Neural progenitor cell (in vitro differentiated cells): ENCODE measurements around the gene TNFAIP6. TPM values are rescaled to one million over a fixed set of nuclear protein-coding genes. Genes with fewer than 3 reads are reported as not detected.

Experiments used
- DNase-seq: peaks from one replicate; pipeline ENCODE4 v3.0.0-alpha.2; 2016; ENCODE audit warnings: low spot score
- H2AFZ ChIP-seq: fragments of 200-600 bp; sonication (generic); replicated peaks from 2 replicates; pipeline ENCODE4 v1.6.1; 2016; ENCODE audit warnings: antibody characterized with exemption
- H3F3A ChIP-seq: fragments of 200-600 bp; sonication (generic); 2 replicates; pipeline ENCODE4 v1.6.1; 2016; ENCODE audit warnings: antibody characterized with exemption, low read depth
- H3K27ac ChIP-seq: fragments of 200-600 bp; sonication (generic); 2 replicates; pipeline ENCODE4 v1.5.1; 2016; ENCODE audit warnings: mild to moderate bottlenecking
- H3K27me3 ChIP-seq: fragments of 200-600 bp; sonication (generic); 2 replicates; pipeline ENCODE4 v1.6.1; 2016; ENCODE audit warnings: mild to moderate bottlenecking, moderate library complexity
- H3K36me3 ChIP-seq: fragments of 200-600 bp; sonication (generic); 2 replicates; pipeline ENCODE4 v1.5.1; 2016
- H3K4me1 ChIP-seq: fragments of 200-600 bp; sonication (generic); 2 replicates; pipeline ENCODE4 v1.6.1; 2016; ENCODE audit warnings: mixed run types
- H3K4me2 ChIP-seq: fragments of 200-600 bp; sonication (generic); 2 replicates; pipeline ENCODE4 v1.6.1; 2016
- H3K4me3 ChIP-seq: fragments of 200-600 bp; sonication (generic); 2 replicates; pipeline ENCODE4 v1.5.1; 2016
- H3K79me2 ChIP-seq: fragments of 200-600 bp; sonication (generic); 2 replicates; pipeline ENCODE4 v1.6.1; 2016; ENCODE audit warnings: low read depth
- H3K9ac ChIP-seq: fragments of 200-600 bp; sonication (generic); 2 replicates; pipeline ENCODE4 v1.6.1; 2016
- H3K9me3 ChIP-seq: fragments of 200-600 bp; sonication (generic); 2 replicates; pipeline ENCODE4 v1.5.1; 2016; ENCODE audit warnings: low read depth
- H4K20me1 ChIP-seq: fragments of 200-600 bp; sonication (generic); 2 replicates; pipeline ENCODE4 v1.6.1; 2016; ENCODE audit warnings: low read depth
- H3K27ac Mint-ChIP-seq: 3 replicates; pipeline ENCODE4 v1.8.0; 2021; ENCODE audit warnings: mixed read lengths
- H3K27me3 Mint-ChIP-seq: 2 replicates; pipeline ENCODE4 v1.8.0; 2022; ENCODE audit warnings: low read depth, mild to moderate bottlenecking, inconsistent platforms, moderate library complexity, mixed read lengths; ENCODE audit not compliant: insufficient read depth
- H3K36me3 Mint-ChIP-seq: 3 replicates; pipeline ENCODE4 v1.8.0; 2021; ENCODE audit warnings: mixed read lengths
- H3K4me1 Mint-ChIP-seq: 3 replicates; pipeline ENCODE4 v1.8.0; 2021; ENCODE audit warnings: mixed read lengths
- H3K4me3 Mint-ChIP-seq: 3 replicates; pipeline ENCODE4 v1.8.0; 2021; ENCODE audit warnings: mild to moderate bottlenecking, moderate library complexity, mixed read lengths
- H3K9me3 Mint-ChIP-seq: 3 replicates; pipeline ENCODE4 v1.8.0; 2020; ENCODE audit warnings: mixed read lengths
- EZH2 ChIP-seq: fragments of 200-600 bp; sonication (generic); IDR thresholded peaks from 2 replicates; pipeline ENCODE4 v1.6.1; 2017; ENCODE audit warnings: antibody characterized with exemption, mild to moderate bottlenecking, moderate library complexity
- EZH2phosphoT487 ChIP-seq: fragments of 200-600 bp; sonication (generic); IDR thresholded peaks from 2 replicates; pipeline ENCODE4 v1.6.1; 2017; ENCODE audit warnings: antibody characterized with exemption
- total RNA-seq: library from RNA; depleted of rRNA; stranded (reverse); fragments of >200 nt; gene quantifications from 2 replicates; pipeline ENCODE4 v1.2.3, GENCODE V29; 2015; ENCODE audit warnings: low replicate concordance
- TF ChIP-seq, protein P1 (sequence below): fragments of 200-600 bp; sonication (generic); IDR thresholded peaks from 2 replicates; pipeline ENCODE4 v1.5.1; 2017; ENCODE audit warnings: antibody characterized with exemption, mild to moderate bottlenecking

TNFAIP6 gene
- total RNA-seq, 1 donor from 2014 or later, result 0.22 TPM

GRCh38 chr2:151379169-151379568 lies 21.8 kb downstream of the TNFAIP6 start:
- Histone ChIP-seq H3K4me3 (no peak overlapping the region), H3K9ac (no peak overlapping the region), H4K20me1 (no peaks in the 10 kb centered on the region), H3K79me2 (no peaks in the 10 kb centered on the region), H3K4me1 (no peaks in the 10 kb centered on the region), H3K9me3 (no peaks in the 10 kb centered on the region), H3K36me3 (no peaks in the 10 kb centered on the region), H3F3A (no peaks in the 10 kb centered on the region), H3K27me3 (no peaks in the 10 kb centered on the region), H3K27ac (no peak overlapping the region), H2AFZ (no peak overlapping the region), H3K4me2 (no peak overlapping the region)
- Mint-ChIP-seq H3K4me3 (no peak overlapping the region), H3K27ac (no peak overlapping the region), H3K27me3 (peaks cover 2% of the 10 kb centered on the region), H3K36me3 (no peaks in the 10 kb centered on the region), H3K4me1 (peaks cover 3% of the 10 kb centered on the region), H3K9me3 (no peaks in the 10 kb centered on the region)
- no peak for TF ChIP-seq EZH2phosphoT487
- TF ChIP-seq EZH2, result no peak
- TF ChIP-seq, protein P1, sequence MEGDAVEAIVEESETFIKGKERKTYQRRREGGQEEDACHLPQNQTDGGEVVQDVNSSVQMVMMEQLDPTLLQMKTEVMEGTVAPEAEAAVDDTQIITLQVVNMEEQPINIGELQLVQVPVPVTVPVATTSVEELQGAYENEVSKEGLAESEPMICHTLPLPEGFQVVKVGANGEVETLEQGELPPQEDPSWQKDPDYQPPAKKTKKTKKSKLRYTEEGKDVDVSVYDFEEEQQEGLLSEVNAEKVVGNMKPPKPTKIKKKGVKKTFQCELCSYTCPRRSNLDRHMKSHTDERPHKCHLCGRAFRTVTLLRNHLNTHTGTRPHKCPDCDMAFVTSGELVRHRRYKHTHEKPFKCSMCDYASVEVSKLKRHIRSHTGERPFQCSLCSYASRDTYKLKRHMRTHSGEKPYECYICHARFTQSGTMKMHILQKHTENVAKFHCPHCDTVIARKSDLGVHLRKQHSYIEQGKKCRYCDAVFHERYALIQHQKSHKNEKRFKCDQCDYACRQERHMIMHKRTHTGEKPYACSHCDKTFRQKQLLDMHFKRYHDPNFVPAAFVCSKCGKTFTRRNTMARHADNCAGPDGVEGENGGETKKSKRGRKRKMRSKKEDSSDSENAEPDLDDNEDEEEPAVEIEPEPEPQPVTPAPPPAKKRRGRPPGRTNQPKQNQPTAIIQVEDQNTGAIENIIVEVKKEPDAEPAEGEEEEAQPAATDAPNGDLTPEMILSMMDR, result no peak
- DNase-seq, result no peak

GRCh38 chr2:151380580-151381235 lies 23.3 kb downstream of the TNFAIP6 start:
- no peak overlapping the region for H3K9ac ChIP-seq
- no peaks in the 10 kb centered on the region for H3K4me1 ChIP-seq
- no peak overlapping the region for H3K4me3 ChIP-seq
- Mint-ChIP-seq H3K9me3 (no peaks in the 10 kb centered on the region), H3K27ac (no peak overlapping the region), H3K4me3 (no peak overlapping the region), H3K27me3 (peaks cover 7% of the 10 kb centered on the region), H3K36me3 (no peaks in the 10 kb centered on the region), H3K4me1 (no peaks in the 10 kb centered on the region)
- no peaks in the 10 kb centered on the region for H3K79me2 ChIP-seq
- H3K36me3 ChIP-seq, result no peaks in the 10 kb centered on the region
- DNase-seq, result no peak
- no peak overlapping the region for H3K4me2 ChIP-seq
- no peak overlapping the region for H3K27ac ChIP-seq
- no peaks in the 10 kb centered on the region for H4K20me1 ChIP-seq
- no peak for TF ChIP-seq EZH2
- H3K27me3 ChIP-seq, result no peaks in the 10 kb centered on the region
- no peak overlapping the region for H2AFZ ChIP-seq
- H3F3A ChIP-seq, result no peaks in the 10 kb centered on the region
- no peaks in the 10 kb centered on the region for H3K9me3 ChIP-seq

DNA sequence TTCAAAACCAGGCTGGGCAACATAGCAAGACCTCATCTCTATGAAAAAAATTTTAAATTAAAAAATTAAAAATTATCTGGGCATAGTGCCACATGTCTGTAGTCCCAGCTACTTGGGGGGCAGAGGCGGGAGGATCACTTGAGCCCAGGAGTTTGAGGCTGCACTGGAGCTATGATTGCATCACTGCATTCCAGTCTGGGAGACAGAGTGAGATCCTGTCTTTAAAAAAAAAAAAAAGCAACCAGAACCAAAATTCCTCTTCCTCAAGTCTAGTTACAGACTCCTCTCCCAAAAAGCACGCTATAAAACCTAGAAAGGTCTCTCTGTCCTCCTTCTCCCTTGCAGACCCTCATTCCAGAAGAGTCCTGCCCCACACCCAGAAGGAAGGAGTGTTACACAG lies 23.9 kb downstream of the TNFAIP6 start:
- H3K36me3 ChIP-seq, result no peaks in the 10 kb centered on the region
- no peak for DNase-seq
- Mint-ChIP-seq H3K4me3 (no peak overlapping the region), H3K4me1 (no peaks in the 10 kb centered on the region), H3K27me3 (peaks cover 7% of the 10 kb centered on the region), H3K9me3 (no peaks in the 10 kb centered on the region), H3K36me3 (no peaks in the 10 kb centered on the region), H3K27ac (no peak overlapping the region)
- no peak overlapping the region for H3K9ac ChIP-seq
- H3K27me3 ChIP-seq, result no peaks in the 10 kb centered on the region
- H3K4me2 ChIP-seq, result no peak overlapping the region
- no peaks in the 10 kb centered on the region for H3K4me1 ChIP-seq
- H4K20me1 ChIP-seq, result no peaks in the 10 kb centered on the region
- no peak overlapping the region for H3K27ac ChIP-seq
- peak overlapping the region; percentile 68 for H2AFZ ChIP-seq
- no peak overlapping the region for H3K4me3 ChIP-seq
- H3K9me3 ChIP-seq, result no peaks in the 10 kb centered on the region
- no peaks in the 10 kb centered on the region for H3K79me2 ChIP-seq
- no peak for TF ChIP-seq EZH2phosphoT487
- TF ChIP-seq, protein P1, result no peak
- no peaks in the 10 kb centered on the region for H3F3A ChIP-seq

GRCh38 chr2:151388011-151388410 lies 30.6 kb downstream of the TNFAIP6 start:
- H3K9me3 Mint-ChIP-seq, result peaks cover 4% of the 10 kb centered on the region
- Histone ChIP-seq H3K4me1 (no peaks in the 10 kb centered on the region), H3K4me3 (no peak overlapping the region), H3K27me3 (no peaks in the 10 kb centered on the region), H3K9ac (no peak overlapping the region), H3K79me2 (no peaks in the 10 kb centered on the region), H3K9me3 (no peaks in the 10 kb centered on the region), H4K20me1 (no peaks in the 10 kb centered on the region), H2AFZ (no peak overlapping the region), H3K36me3 (no peaks in the 10 kb centered on the region), H3F3A (no peaks in the 10 kb centered on the region), H3K27ac (no peak overlapping the region), H3K4me2 (no peak overlapping the region)
- peaks cover 8% of the 10 kb centered on the region for H3K27me3 Mint-ChIP-seq
- no peak overlapping the region for H3K27ac Mint-ChIP-seq
- DNase-seq, result no peak
- H3K4me3 Mint-ChIP-seq, result no peak overlapping the region
- TF ChIP-seq, protein P1, result no peak
- TF ChIP-seq EZH2 (no peak), EZH2phosphoT487 (no peak)
- H3K4me1 Mint-ChIP-seq, result no peaks in the 10 kb centered on the region
- H3K36me3 Mint-ChIP-seq, result no peaks in the 10 kb centered on the region
